Ovary (tissue), 9 donors: Measurements from ENCODE around the gene PDYN. TPM values are rescaled to one million over a fixed set of nuclear protein-coding genes. Genes with fewer than 3 reads are reported as not detected.

Source experiments
- DNase-seq, 5 donors: peaks; one replicate each; pipeline ENCODE4 v3.0.0-alpha.2; 2019 to 2020
- H3K27ac ChIP-seq, 2 donors: fragments of 200-600 bp; one replicate each; pipeline versions ENCODE4 v1.5.1 to v1.8.0; 2019 to 2022
- H3K27me3 ChIP-seq: fragments of 200-600 bp; one replicate; pipeline ENCODE4 v1.8.0; 2022
- H3K36me3 ChIP-seq: fragments of 200-600 bp; sonication (generic); one replicate; pipeline ENCODE4 v1.5.1; 2019
- H3K4me1 ChIP-seq: one replicate; pipeline ENCODE4 v1.8.1; 2013; ENCODE audit warnings: mild to moderate bottlenecking, moderate library complexity; ENCODE audit not compliant: insufficient read depth
- H3K4me3 ChIP-seq: fragments of 200-600 bp; sonication (generic); one replicate; pipeline ENCODE4 v1.5.1; 2017
- H3K9me3 ChIP-seq, 2 donors: fragments of 200-600 bp in 1 of 2; sonication (generic) in 1 of 2; one replicate each; pipeline versions ENCODE4 v1.5.1 to v1.8.1; 2013 to 2019; ENCODE audit warnings: mild to moderate bottlenecking in 1 of 2, moderate library complexity in 1 of 2
- CTCF ChIP-seq, 3 donors: fragments of 450-650 bp in 2 of 3; fragments of 200-600 bp in 1 of 3; IDR thresholded peaks; one replicate each; pipeline versions ENCODE4 v1.5.1 to v1.8.0; 2016 to 2022; ENCODE audit warnings: antibody characterized with exemption in 3 of 3, mild to moderate bottlenecking in 1 of 3
- EP300 ChIP-seq: sonication (generic); formaldehyde crosslinking; IDR thresholded peaks from one replicate; pipeline ENCODE4 v1.6.1; 2017; ENCODE audit warnings: antibody characterized with exemption
- POLR2A ChIP-seq: fragments of 450-650 bp; IDR thresholded peaks from one replicate; pipeline ENCODE4 v1.6.1; 2017; ENCODE audit warnings: antibody characterized with exemption, mild to moderate bottlenecking, moderate library complexity
- WGBS, 3 donors: extraction: QIAGEN DNeasy Blood & Tissue Kit in 1 of 3; methylation state at CpG; one replicate each; pipeline versions ENCODE4 v1.1.5 to v1.1.7; 2013 to 2017; 5-methylcytosine and 5-hydroxymethylcytosine counted together
- intact Hi-C, 4 donors: fragments of 100-400 bp; cut with DNase I; formaldehyde crosslinking; loops; one replicate each; pipeline versions ENCODE4 v1.11.0 to v1.15.1; 2022 to 2023
- polyA plus RNA-seq, 2 donors: library from polyadenylated mRNA; stranded (reverse); fragments of 200-250 nt in 1 of 2; fragments of 350-450 nt in 1 of 2; fragmentation: Illumina TruSeq in 1 of 2; extraction: RNeasy Lipid Tissue Mini Kit (QIAGEN cat#74804) in 1 of 2; gene quantifications; one replicate each; pipeline ENCODE4 v1.2.3, GENCODE V29; 2013 to 2014
- total RNA-seq, 7 donors: library from RNA; depleted of rRNA in 2 of 7; stranded (reverse); fragments of >200 nt in 2 of 7; fragmentation: NEBNext Ultra II Directional in 3 of 7; extraction: Animal tissue kit (Norgen Biotek cat#: 25700) in 3 of 7; gene quantifications; one replicate each; pipeline versions ENCODE4 v1.1.0 to v1.2.4, GENCODE V29; 2016 to 2023
- donor health status: DM: no; HTN: no; CAD: no; lungs with moderate emphysema.
- donor health status: DM: no; HTN: no; CAD: no.
- donor health status: Bipolar disorder and iron deficiency.
- donor health status: DM: yes; HTN: yes; CAD: no.
- donor health status: DM: no; HTN: no; CAD: no.
- donor health status: DM: yes; HTN: yes; CAD: no.

The PDYN gene
- total and polyA plus RNA-seq, 9 donors = not detected

DNA sequence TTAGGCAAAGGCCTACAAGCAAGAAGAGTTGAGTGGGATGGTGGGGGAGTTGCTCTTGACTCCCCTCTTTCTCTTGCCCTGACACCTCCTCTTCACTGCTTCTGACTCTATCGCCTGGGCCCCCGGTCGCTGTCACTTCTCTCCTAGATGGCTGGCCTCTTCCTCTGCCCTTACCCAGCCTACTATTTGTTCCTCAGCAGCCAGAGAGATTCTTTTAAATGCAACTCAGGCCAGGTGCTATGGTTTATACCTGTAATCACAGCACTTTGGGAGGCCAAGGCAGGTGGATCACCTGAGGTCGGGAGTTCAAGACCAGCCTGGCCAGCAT lies 4.3 kb upstream of the PDYN start:
- intact Hi-C loops = no loop called here
- H3K27me3 ChIP-seq = no peaks in the 10 kb centered on the region
- no peak for TF ChIP-seq EP300
- no peak for TF ChIP-seq POLR2A
- TF ChIP-seq CTCF (IDR thresholded peaks at IDR 0.05) = no peak

DNA sequence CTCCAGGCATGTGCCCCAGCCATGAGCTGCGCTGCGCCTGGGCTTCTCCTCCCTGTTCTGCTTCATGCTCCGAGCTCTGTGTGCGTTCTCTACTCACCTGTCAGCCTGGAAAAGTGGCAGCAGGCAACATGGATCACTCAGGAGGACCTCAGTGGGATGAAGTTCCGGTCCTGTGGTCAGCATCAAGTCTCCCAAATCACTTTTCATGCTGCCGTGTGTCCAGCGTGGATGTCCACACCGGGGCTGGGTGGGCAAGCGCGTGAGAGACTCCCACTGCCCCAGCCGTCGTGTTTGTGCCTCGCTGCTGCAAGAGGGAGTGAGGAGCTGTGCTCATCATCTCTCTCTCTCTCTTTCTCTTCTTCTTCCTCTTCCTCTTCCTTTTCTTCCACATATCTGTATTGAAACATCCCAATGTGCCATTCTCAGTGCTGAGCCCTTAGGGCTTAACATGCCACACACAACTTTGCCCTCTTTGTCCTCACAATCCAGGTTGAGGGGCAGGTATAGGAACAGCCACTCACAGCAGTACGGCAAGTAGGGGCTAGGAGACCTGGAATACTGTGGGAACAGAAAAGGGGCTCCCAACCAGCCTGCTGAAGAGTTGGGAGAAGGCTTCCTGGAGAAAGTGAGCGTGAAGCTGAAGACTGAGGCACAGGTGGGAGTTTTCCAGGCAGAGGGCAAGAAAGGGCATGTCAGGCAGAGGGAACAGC lies 3.8 kb upstream of the PDYN start:
- Histone ChIP-seq H3K27me3 (no peaks in the 10 kb centered on the region), H3K4me1 (no peaks in the 10 kb centered on the region), H3K4me3 (no peak overlapping the region), H3K36me3 (no peaks in the 10 kb centered on the region), H3K27ac (no peak overlapping the region), H3K9me3 (no peaks in the 10 kb centered on the region)
- no peak for TF ChIP-seq POLR2A
- no peak for TF ChIP-seq CTCF (IDR thresholded peaks at IDR 0.05)
- no peak for TF ChIP-seq EP300
- intact Hi-C loops = no loop called here
- DNase-seq = no peak
- WGBS, 3 donors = 58 to 65% (median 63%) methylated on average over 15 of the region's 15 CpGs

More for the DNA sequence above, 4.3 kb upstream of the PDYN start:
- no peak for DNase-seq
- Histone ChIP-seq H3K27ac (no peak overlapping the region), H3K4me3 (no peak overlapping the region), H3K4me1 (no peaks in the 10 kb centered on the region), H3K9me3 (no peaks in the 10 kb centered on the region), H3K36me3 (no peaks in the 10 kb centered on the region)
- 65 to 76% (median 66%) methylated on average over 4 of the region's 4 CpGs for WGBS, 3 donors

- DNase-seq = no peak
- no peaks in the 10 kb centered on the region for H3K27me3 ChIP-seq
- WGBS, 3 donors = 71 to 79% (median 75%) methylated on average over 10 of the region's 10 CpGs
Observed at GRCh38 chr20:1995531-1996310, 1.9 kb upstream of the PDYN start.

GRCh38 chr20:1994627-1995026 lies 769 bp upstream of the PDYN start:
- Histone ChIP-seq H3K27ac (no peak overlapping the region), H3K27me3 (no peaks in the 10 kb centered on the region), H3K4me1 (no peaks in the 10 kb centered on the region), H3K9me3 (no peaks in the 10 kb centered on the region), H3K4me3 (no peak overlapping the region), H3K36me3 (no peaks in the 10 kb centered on the region)
- no peak for DNase-seq
- 76 to 82% (median 82%) methylated on average over 14 of the region's 14 CpGs for WGBS, 3 donors
- intact Hi-C loops = no loop called here
- TF ChIP-seq EP300 (no peak), CTCF (IDR thresholded peaks at IDR 0.05) (no peak), POLR2A (no peak)

More at GRCh38 chr20:1995531-1996310, 1.9 kb upstream of the PDYN start:
- H3K4me1 ChIP-seq = no peaks in the 10 kb centered on the region
- H3K4me3 ChIP-seq = no peak overlapping the region
- no peaks in the 10 kb centered on the region for H3K9me3 ChIP-seq
- no peak overlapping the region for H3K27ac ChIP-seq
- intact Hi-C loops = no loop called here
- no peaks in the 10 kb centered on the region for H3K36me3 ChIP-seq
- TF ChIP-seq POLR2A (no peak), EP300 (no peak), CTCF (IDR thresholded peaks at IDR 0.05) (no peak)
